Hematopoietic multipotent progenitor cell treated with erythropoietin and hydrocortisone succinate and interleukin-3 and kit ligand, for 6 days (in vitro differentiated cells): Measurements from ENCODE around the gene RAC2.
A peak's percentile ranks its signal among the peaks of the same experiment; 100 is the strongest.
"Not testable (repeated sequence)": the region's sequence is repeated elsewhere in the genome, so short reads cannot be mapped to it uniquely, and the experiment has no call there.

ENCODE experiments used
- DNase-seq: peaks from one replicate; pipeline ENCODE4 v3.0.0-alpha.2; 2015

The RAC2 gene

DNA sequence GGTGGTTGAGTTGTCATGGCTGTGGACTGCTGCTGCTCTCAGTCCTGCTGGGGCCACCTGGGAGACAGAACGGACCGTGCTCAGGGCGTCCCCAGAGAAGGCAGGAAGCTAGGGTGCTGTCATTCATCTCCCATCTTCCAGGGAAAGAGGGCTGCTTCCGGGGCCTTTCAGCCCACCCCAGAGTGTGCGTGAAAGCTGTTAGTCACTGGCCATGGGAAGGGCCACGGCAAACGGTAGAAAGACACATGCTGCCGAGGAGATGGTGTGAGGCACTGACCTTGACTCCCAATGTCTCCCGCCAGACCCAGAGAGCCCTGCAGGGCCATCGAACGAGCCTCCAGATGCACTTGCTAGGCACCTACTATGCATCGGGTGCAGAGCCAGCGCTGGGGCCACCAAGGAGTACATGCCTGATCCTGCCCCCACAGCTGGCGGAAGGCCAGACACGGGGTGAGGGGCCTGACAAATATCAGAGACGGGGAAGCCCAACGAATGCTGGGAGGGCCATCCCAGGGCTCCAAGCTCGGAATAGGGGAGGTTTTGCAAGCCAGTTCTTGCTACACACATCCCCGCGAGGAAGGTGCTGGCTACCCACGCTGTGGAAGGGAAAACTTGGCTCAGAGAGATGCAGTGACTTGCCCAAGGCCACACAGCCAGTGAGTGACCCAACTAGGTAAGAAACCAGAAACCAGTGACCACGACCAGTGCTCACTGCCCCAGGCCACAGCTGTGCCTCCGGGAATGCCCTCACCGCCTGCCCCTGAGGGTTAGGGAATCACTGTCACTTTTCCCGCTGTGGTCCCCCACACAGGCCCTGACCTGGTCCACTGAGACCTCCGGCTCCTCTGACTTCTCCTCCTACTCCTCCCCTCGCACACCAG, 10.1 kb downstream of the RAC2 start:
- no peak for DNase-seq

DNA sequence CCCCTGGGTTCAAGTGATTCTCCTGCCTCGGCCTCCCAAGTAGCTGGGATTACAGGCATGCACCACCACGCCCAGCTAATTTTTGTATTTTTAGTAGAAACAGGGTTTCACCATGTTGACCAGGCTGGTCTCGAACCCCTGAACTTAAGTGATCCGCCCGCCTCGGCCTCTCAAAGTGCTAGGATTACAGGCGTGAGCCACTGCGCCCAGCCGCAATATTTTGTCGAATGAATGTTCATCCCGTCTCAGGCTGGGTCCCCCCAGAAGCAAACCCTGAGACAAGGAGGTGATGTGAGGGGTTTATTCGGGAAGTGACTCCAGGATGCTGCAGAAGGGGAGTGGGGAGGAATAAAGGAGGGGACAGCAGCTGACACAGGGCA, 10.7 kb downstream of the RAC2 start:
- not testable (repeated sequence) for DNase-seq

DNA sequence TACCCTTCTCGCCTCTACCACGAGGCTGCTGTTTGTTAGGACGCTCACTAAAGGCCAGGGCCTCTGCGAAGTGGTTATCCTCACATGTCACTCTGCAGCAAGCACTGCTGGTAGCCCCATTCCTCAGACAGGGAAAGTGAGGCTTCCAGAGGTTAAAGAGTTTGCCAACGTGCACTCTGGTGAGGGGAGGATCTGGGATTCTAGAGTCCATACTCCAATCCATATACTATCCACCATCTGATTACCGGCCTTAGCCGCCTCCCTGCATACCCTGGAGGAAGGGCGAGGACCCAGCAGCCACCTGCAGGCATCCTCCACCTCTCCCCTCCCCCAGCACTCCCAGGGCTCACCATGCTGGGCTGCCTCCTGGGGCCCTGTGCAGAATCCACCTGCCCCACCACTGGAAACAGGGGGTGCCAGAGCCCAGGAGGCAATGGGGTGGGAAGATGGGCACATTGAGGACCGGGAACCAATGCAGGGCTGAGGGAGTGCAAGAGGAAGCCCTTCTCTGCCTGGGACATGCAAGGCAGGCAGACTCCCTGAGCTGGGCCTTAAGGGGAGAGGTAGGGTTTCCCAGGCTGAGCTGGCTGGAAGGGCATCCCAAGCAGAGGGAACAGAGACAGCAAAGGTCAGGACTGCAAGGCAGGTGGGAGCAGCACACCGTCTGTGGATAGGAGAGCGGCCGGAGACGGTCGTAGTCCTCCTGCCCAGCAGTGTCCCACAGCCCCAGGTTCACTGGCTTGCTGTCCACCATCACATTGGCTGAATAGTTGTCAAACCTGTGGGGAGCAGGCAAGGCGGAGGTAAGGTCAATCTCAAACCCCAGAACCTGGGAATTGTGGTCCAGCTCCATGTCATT, 11.7 kb downstream of the RAC2 start:
- no peak for DNase-seq

DNA sequence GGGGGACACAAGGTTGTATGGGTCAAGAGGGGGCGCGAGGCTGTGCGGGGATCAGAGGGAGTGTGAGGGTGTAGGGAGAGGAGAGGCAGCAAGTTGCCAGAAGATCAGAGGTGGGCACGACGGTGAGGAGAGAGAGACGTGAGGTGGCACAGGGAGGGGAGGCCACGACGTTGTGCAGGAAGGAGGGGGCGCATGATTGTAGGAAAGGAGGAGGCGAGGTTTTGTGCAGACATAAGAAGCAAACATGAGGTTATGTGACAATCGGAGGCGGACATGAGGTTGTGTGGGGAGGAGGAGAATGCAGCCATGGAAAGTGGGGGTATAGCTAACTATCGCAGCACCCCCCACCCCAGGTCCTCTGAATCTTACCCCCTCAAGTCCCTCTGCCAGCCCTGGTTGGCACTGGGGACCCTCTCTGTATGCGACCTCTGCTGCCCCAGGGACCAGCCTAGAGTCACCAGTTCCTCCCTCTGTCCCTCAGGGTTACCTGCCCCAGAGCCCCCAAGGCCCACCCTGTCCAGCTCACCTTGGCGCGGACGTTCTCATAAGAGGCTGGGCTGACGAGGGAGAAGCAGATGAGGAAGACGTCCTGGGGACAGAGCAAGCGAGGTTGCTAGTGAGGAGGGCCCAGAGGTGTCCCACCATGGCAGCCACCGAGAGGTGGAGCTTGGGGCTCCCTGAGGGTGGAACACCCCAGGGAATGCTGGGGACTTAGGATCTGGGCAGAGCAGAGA, 12.5 kb downstream of the RAC2 start:
- no peak for DNase-seq

DNA sequence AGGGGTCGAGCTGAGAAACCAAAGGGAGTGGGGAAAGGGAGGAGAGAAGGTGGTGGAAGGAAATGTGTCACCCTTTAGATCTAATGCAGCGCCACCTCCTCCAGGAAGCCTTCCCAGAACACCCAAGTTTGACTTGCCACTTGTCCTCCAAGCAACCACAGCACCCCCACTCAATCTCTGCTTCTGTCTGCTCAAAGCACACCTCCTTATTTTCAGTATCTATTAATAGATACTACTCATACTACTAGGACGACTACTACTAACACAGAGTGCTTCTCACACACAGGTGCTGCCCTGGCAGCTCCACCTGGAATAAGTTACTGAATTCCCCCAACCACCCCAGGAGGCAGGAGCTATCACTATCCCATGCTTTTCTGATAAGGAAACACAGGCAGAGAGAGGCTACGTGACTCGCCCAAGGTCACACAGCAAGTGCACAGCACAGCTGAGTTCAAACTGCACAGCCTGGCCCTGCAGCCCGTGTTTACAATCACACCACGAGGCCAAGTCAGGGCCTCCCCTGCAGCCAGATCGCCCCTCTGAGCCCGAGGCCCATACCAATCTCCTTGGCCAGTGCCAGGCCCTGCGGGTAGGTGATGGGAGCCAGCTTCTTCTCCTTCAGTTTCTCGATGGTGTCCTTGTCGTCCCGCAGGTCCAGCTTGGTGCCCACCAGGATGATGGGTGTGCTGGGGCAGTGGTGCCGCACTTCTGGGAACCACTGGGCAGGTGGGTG, 13.2 kb downstream of the RAC2 start:
- DNase-seq: peak; percentile 33

DNA sequence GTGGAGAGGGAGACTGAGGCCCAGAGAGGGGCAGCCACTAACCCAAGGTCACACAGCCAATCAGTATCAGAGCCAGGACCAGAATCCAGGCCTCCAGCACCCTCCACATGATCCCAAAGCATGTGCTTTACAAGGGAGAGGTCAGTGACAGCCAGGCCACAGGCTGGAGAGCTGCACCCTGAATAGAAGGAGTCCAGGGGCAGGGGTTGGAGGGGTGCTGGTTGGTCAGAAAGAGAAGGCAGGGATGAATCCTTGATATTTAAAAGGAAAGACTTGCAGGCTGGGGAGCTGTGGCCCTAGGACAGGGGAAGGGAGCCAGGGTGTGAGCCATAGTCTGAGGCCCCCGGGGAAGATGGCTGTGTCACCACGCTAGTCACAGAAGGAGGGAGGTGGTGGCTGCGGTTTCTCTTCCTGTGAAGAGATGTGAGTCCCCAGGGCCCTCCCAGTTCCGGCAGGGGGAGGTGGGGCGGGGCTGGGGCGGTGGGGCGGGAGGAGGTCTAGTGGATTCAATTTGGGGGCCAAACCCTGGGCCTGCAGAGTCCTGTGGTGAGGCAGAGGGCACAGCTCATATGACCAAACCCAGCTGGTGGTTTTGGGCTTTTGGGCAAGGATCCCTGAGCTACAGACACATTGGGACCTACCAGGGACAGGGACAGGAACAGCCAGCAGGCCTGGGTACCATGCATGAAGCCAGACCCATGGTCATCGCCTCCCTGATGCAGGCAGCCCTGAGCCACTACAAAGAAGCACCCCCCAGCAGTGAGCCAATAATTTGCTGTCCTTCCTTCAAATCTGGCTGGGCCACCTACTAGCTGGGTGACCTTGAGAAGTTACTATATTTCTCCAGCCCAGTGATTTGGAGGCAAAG, 14.0 kb downstream of the RAC2 start:
- peak; percentile 96 for DNase-seq

DNA sequence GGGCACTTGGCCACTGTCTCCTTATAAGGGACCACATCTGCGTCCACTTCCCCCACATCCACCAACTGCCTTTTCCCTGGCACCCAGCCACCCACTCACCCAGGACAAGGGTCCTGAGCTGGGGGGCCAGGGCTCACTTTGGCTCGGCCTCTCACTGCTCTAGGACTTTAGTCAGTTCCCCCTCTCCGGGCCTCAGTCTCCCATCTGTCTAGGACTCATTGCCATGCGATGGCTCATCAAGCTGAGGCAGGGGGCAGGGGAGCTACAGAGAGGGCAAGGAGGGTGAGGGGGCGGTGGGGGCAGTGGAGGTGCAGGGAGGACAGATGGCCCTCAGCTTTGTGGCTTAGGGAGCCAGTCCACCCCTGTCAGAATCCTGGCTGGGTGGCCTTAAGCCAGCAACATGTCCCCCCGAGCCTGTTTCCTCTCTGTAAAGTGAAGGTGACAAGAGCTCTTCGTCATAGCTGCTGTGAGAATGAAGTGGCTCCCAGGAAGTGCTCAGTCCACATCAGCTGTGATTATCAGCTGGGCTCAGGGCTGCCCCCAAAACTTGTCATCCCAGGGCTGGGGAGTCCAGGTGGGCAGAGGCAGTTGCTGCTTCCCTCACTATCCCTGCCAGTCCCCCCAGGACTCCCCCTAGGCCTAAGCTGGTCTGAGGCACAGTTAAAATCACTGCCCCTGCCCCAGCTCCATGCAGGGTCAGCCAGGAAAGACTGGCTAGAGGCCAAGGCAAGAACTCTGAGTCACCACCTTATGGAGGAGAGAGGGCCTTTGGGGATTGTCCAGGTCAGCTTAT, 14.9 kb downstream of the RAC2 start:
- DNase-seq: no peak

DNA sequence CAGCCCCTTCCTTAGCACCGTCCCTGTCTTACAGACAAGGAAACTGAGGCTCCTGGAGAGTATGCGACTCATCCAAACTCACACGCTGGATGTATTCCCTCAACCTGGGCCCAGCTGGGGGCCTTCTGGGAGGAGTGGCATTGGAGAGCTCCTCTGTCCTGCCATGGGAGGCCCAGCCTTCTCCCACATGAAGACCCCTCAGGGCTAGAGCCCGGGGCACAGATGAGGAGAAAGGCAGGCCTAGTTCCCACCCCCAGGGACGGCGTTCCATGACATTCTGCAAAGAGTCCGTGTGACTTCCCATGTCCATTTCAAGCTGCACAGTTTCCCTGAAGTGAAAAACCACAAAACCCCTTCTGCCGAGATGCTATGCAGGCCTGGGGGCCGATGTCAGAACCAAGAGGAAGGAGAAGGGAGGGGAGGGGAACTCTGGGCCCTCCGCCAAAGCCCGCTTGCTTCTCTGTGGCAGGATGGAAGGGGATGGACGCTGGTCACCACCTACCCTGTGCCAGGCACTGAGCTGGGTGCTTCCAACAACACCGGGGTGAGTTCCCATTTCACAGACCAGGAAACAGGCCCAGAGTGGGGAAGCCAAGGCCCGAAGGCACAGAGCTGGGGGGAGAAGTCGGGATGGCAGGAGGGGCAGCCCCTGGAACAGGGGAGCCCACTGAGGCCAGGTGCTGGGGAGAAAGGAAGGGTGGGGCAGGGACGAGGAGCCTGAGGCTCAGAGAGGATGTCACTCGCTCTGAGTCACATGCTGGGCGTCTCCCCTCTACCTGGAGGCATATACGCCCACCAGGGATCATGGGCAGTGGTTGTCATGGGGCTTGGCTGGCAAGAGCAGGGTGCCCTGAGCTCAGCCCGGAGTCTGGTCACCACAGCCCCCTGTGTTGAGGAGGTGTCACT, 15.7 kb downstream of the RAC2 start:
- peak; percentile 56 for DNase-seq

DNA sequence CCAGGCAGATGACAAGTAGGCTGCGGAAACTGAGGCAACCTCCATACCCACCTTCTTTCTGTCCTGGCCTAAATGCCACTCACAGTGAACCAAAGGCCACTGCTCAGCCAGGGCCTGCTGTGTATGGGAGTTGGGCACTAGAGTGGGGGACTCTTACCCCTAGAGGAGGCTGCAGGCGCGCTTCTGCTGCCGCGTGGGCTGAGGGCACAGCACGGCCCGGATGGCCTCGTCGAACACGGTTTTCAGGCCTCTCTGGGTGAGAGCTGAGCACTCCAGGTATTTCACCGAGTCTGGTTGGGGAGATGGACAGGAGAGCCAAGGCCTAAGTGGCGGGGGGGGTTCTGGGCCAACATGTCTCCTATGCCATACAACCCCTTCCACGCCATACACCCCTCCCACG, 17.6 kb downstream of the RAC2 start:
- no peak for DNase-seq

DNA sequence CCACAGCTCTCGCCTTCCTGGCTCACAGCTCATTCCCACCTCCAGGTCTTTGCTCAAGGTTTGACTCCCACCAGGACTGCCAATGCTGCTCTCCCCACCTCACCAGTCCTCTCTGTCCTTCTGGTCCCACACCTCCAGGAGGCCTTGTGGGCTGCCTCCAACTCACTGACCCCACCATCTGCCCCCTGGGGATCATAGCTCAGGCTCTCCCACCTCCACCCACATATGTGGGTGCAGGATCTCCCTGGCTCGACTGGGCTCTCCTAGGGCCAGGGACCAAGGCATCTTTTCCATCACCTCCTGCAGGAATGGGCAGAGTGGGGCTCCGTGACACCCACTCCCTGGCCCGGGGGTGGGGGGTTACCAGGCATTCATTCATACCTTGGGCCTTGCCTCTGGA, 18.0 kb downstream of the RAC2 start:
- DNase-seq: no peak

DNA sequence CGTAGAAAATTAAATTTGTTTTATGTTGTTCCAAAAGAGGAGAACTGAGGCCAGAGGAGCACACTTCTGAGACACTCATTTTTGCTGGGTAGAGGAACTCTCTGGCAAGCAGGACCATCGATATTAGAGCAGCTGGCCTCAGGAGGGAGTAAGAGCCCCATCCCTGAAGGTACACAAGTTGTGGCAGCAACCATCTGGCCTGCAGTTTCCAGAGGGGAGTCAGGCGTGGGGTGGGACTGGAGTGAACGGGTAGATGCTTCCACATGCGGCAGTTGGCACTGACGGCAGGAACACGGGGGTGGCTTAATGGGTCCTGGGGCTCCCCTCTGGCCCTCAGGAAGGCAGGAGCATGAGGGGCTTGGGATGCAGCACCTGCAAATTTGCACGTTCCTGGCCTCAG, 18.6 kb downstream of the RAC2 start:
- peak; percentile 37 for DNase-seq

DNA sequence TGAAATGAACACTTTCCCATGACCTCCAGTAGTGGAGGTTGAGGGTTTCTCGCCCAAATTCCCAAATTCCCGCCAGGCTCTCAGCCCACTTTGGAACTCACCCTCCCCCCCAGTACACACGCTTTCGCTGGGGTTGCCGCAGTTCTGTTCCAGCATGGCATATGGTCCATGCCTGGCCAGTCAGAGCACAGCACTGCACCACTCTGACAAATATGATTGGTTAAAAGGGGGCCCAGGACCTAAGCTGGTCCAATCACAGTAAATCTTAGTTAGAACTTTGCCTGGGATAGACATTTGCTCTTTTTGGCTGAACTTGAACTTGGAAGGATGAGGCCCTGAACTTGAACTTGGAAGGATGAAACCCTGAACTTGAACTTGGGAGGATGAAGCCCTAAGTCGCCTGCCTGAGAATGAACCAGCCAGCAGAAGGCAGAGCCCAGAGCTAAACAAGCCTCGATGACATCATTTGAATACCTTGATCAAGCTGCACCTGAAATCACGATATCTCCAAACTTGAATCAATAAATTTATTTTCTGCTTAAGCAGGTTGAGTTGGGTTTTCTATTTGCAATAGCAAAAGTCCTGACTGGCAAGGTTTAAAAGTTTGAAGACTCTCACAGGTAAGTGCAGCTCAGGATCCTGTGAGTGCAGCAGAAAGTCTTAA, 19.2 kb downstream of the RAC2 start:
- DNase-seq: no peak

DNA sequence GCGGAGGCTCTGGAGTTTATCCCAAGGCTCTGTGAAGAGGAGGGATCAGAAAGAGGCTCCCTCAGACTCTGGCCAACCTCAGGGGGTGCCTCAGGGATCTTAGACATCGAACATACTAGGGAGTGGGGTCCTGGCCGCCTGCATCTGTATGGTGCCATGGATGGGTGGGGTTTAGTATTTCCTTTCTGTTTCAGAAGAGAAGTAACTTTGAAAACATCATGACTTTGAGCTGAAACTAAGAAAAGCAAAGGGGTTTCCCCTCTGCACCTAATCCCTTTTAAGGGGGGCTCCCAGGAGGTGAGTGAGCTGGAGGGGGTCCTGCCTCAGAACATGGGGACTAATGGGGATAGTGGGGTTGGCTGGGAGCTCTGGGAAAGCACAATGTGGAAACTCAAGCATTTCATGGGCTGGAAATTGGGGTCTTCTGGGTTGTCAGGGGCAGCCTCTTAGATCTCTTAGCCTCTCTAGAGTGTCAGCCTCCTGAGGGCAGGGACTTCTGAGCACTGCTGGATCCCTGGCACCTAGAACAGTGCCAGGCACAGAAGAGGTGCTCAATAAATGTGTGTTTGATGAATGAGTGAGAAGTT, 20.0 kb downstream of the RAC2 start:
- DNase-seq: no peak

DNA sequence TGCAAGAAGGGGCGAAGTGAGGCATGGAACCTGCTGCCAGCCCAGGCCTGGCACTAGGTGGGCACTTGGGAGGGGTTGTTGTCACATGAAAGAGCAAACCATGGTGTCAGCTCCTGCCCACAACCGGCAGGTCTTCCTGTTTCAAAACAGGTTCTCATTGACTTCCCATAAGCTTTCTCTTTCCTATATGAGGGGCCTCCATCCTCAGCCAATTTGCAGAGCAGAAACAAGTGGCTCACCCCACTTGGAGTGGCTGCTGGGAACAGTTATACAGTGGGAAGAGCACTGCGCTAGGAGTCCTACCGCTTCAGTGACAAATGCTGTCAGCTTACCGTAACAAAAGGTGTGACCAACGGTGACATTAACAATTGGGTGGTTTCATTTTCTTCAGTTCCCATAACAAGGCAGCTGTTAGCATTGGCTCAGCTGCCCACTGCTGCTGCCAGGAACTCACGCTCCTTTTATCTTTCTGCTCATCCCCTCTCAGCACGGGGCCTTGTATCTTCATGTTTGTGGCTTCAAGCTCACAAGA, 21.6 kb downstream of the RAC2 start:
- DNase-seq: peak; percentile 40

DNA sequence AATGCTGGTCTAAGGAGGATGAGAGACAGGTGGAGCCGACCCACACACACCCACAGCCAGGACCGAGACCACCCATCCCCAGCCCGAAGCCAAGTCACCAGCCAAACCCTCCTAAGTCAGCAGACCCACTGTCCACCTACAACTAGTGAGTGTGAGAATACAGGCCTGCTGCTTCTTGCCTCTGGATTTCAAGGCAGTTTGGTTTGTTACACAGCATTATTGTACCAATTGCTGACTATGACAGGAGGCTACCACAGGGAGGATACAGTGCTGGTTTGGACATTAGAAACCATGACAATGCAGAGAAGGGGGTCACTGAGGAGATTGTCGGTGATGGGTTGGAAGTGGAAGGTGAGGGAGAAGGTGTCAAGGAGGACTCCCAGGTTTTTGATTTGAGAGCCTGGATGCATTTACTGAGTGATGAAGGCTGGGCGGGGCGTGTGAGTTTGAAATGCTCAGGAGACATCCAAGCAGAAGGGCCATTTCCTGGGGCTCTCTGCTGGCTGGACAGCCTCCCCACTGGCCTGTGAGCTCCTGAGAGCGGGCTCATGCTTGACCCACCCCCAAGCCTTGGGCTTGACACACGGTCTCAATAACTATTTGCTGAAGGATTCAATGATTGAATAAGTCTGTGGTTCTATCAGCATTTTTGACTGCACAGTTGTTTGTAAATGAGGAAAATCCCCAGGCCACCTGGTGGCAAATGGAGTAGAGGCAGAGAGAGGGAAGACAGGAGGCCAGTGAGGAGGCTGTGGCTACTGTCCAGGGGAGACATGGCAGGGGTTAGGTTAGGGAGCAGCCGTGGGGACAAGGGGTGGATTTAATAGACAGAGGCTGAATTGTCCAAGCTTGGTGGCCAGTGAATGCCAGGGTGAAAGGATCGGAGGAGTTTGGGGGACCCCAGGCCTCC, 22.4 kb downstream of the RAC2 start:
- no peak for DNase-seq

DNA sequence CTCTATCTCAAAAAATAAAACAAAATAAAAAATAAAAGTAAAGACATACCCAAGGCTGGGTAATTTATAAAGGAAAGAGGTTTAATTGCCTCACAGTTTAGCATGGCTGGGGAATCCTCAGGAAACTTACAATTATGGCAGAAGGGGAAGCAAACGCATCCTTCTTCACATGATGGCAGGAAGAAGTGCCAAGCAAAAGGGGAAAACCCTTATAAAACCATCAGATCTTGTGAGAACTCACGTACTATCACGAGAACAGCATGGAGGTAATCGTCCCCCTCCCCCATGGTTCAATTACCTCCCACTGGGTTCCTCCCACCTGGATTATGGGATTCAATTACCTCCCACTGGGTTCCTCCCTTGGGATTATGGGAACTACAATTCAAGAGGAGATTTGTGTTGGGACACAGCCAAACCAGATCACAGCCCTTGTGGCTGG, 23.5 kb downstream of the RAC2 start:
- DNase-seq: no peak

DNA sequence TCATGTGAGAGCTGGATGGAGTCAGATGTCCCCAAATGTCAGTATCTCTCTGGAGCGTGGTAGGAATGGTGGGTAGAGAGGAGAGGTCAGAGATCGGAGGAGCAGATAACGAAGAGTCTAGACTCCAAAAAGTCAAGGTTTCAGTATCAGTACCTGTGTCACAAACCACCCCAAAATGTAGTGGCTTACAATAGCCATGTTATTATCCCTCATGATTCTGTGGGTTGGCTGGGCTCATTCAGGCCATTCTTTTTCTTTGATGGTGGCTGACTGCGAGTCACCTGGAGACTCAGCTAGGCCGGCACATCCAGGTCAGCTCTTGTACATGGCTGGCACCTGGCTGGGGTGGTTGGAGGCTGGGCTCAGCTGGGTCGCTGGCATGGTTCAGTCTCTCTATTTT, 24.5 kb downstream of the RAC2 start:
- no peak for DNase-seq
